ENCODE results near the gene TSC22D1.

DNA sequence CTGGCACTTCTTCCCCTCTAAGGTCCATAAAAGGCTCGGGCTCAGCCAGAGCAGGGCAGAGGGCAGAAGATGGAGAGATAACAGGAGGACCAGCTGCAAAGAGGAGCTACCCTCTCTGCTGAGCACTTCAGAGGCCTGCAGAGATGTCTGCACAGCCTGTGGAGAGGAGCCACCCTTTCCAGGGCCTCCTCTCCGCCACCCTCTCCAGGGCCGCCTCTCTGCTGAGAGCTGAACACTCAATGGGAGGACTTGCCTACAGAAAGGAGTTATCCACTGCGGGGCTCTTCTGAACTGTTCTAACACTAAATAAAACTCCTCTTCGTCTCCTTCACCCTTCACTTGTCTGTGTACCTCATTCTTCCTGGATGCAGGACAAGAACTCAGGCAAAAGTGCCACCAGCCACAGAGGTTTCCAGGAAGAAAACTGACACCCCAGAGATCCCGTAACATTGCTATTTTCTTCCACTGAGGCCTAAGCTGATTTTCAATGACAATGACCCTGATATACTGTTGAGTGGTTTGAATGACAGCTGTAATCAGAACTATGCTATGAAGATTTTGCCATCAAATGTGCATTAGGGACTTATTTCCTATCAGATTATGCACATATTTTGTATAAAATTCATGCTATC is 16.2 kb upstream of the TSC22D1 start:
- TF ChIP-seq, protein P1, sequence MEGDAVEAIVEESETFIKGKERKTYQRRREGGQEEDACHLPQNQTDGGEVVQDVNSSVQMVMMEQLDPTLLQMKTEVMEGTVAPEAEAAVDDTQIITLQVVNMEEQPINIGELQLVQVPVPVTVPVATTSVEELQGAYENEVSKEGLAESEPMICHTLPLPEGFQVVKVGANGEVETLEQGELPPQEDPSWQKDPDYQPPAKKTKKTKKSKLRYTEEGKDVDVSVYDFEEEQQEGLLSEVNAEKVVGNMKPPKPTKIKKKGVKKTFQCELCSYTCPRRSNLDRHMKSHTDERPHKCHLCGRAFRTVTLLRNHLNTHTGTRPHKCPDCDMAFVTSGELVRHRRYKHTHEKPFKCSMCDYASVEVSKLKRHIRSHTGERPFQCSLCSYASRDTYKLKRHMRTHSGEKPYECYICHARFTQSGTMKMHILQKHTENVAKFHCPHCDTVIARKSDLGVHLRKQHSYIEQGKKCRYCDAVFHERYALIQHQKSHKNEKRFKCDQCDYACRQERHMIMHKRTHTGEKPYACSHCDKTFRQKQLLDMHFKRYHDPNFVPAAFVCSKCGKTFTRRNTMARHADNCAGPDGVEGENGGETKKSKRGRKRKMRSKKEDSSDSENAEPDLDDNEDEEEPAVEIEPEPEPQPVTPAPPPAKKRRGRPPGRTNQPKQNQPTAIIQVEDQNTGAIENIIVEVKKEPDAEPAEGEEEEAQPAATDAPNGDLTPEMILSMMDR (conservative IDR thresholded peaks at IDR 0.05; ENCODE audit: low read depth, low read length): no peak
- TF ChIP-seq EZH2 (IDR thresholded peaks at IDR 0.05; ENCODE audit: low read length, unreplicated experiment): no peak
